K562 (cell line): ENCODE measurements around the gene KDM5A. TPM values are rescaled to one million over a fixed set of nuclear protein-coding genes. Genes with fewer than 3 reads are reported as not detected.

Source experiments
- ATAC-seq: fragments of 200-7000 bp; cut with Tn5 transposase; 3 replicates; pipeline ENCODE4 v1.9.1; 2020; ENCODE audit warnings: moderate library complexity
- BruUV-seq: library from RNA; stranded (reverse); fragments of 400-500 nt; replicated peaks from 2 replicates; lab custom pipeline; 2021; lab: Mats Ljungman, UMichigan
- CTCF ChIA-PET: fragments of 300-600 bp; formaldehyde crosslinking; extraction: SDS; loops from one replicate; lab custom pipeline; 2021; ENCODE audit warnings: low intra/inter-chr PET ratio; lab: Yijun Ruan, JAX
- POLR2A ChIA-PET: fragments of 300-600, 350-650 bp; sonication (Branson Sonifier 250); formaldehyde crosslinking; extraction: SDS; loops from one replicate; lab custom pipeline; 2021; ENCODE audit warnings: antibody characterized with exemption, inconsistent platforms; lab: Yijun Ruan, JAX
- DNase-seq, 4 experiments: peaks; one replicate each; pipeline versions ENCODE4 v3.0.0 to v3.0.0-alpha.2; 2011 to 2018; ENCODE audit warnings: low spot score in 3 of 4, mixed read lengths in 3 of 4; ENCODE audit errors: extremely low read depth in 1 of 4
- FAIRE-seq: peaks from 2 replicates; lab custom pipeline; 2011; peaks lifted over from hg19 to GRCh38; lab: Jason Lieb, UNC
- H2AFZ ChIP-seq: 2 replicates; pipeline ENCODE4 v1.6.0; 2011; ENCODE audit warnings: low read depth, low read length, control low read depth, inconsistent platforms
- H3K27ac ChIP-seq: fragments of 200-600 bp; 3 replicates; pipeline ENCODE4 v1.8.0; 2011; ENCODE audit warnings: low read depth, mild to moderate bottlenecking, control low read depth, inconsistent platforms, low read length, moderate library complexity, mixed read lengths; ENCODE audit errors: extremely low read depth
- H3K27me3 ChIP-seq, 2 experiments: fragments of 300-600 bp in 1 of 2; 2 replicates in 1 of 2; 3 replicates in 1 of 2; pipeline versions ENCODE4 v1.6.0 to v1.8.0; 2011; ENCODE audit warnings: inconsistent platforms in 2 of 2, low read length in 2 of 2, mild to moderate bottlenecking in 1 of 2, mixed read lengths in 1 of 2, moderate library complexity in 1 of 2; ENCODE audit not compliant: control insufficient read depth in 2 of 2, insufficient read depth in 2 of 2
- H3K36me3 ChIP-seq: fragments of 300-600 bp; 3 replicates; pipeline ENCODE4 v1.8.0; 2011; ENCODE audit warnings: mild to moderate bottlenecking, low read length, inconsistent platforms; ENCODE audit not compliant: control insufficient read depth, insufficient read depth
- H3K4me1 ChIP-seq, 2 experiments: fragments of 200-600 bp in 1 of 2; replicated peaks in 1 of 2; 2 replicates in 1 of 2; 3 replicates in 1 of 2; pipeline versions ENCODE4 v1.5.1 to v1.8.0; 2011; ENCODE audit warnings: inconsistent platforms in 2 of 2, low read length in 2 of 2, mild to moderate bottlenecking in 1 of 2, mixed read lengths in 1 of 2, moderate library complexity in 1 of 2; ENCODE audit not compliant: control insufficient read depth in 2 of 2, insufficient read depth in 2 of 2
- H3K4me2 ChIP-seq: 2 replicates; pipeline ENCODE4 v1.6.1; 2011; ENCODE audit warnings: low read length, control low read depth, inconsistent platforms, mixed read lengths; ENCODE audit not compliant: insufficient read depth
- H3K4me3 ChIP-seq: fragments of 200-600 bp; sonication (generic), shearing (Covaris generic); 2 replicates; pipeline ENCODE4 v1.5.1; 2016; ENCODE audit warnings: control low read depth, inconsistent platforms
- H3K79me2 ChIP-seq: fragments of 200-600 bp; 3 replicates; pipeline ENCODE4 v1.8.0; 2011; ENCODE audit warnings: low read length, inconsistent platforms; ENCODE audit not compliant: control insufficient read depth, insufficient read depth
- H3K9ac ChIP-seq, 2 experiments: 2 replicates each; pipeline versions ENCODE4 v1.6.0 to v1.6.1; 2011; ENCODE audit warnings: low read depth in 2 of 2, low read length in 2 of 2, control low read depth in 1 of 2, inconsistent platforms in 1 of 2, mild to moderate bottlenecking in 1 of 2, mixed read lengths in 1 of 2; ENCODE audit not compliant: insufficient read depth in 1 of 2
- H3K9me1 ChIP-seq: one replicate; pipeline ENCODE4 v1.6.0; 2011; ENCODE audit warnings: inconsistent platforms, mild to moderate bottlenecking, low read length, moderate library complexity; ENCODE audit not compliant: control insufficient read depth, insufficient read depth
- H3K9me3 ChIP-seq: replicated peaks from 2 replicates; pipeline ENCODE4 v1.5.1; 2011; ENCODE audit warnings: low read depth, low read length, inconsistent platforms; ENCODE audit not compliant: control insufficient read depth, insufficient read depth
- H4K20me1 ChIP-seq: replicated peaks from 2 replicates; pipeline ENCODE4 v1.6.1; 2011; ENCODE audit warnings: low read length, inconsistent platforms, mixed read lengths; ENCODE audit not compliant: control insufficient read depth, insufficient read depth
- CHCHD3 ChIP-seq: fragments of 250-450 bp; sonication (Bioruptor Pico); IDR thresholded peaks from 2 replicates; pipeline ENCODE4 v2.1.2; 2022; ENCODE audit warnings: mild to moderate bottlenecking
- HDAC6 ChIP-seq: IDR thresholded peaks from 2 replicates; pipeline ENCODE4 v1.6.1; 2012; ENCODE audit warnings: low read depth, mild to moderate bottlenecking, control low read depth, inconsistent platforms, low read length, moderate library complexity
- PHB ChIP-seq: fragments of 250-450 bp; sonication (Bioruptor Pico); IDR thresholded peaks from 2 replicates; pipeline ENCODE4 v1.5.0; 2021
- TCF7 ChIP-seq: sonication (generic); IDR thresholded peaks from 2 replicates; pipeline ENCODE4 v1.6.1; 2016; ENCODE audit warnings: antibody characterized with exemption, borderline replicate concordance
- XRCC4 ChIP-seq: IDR thresholded peaks from one replicate; pipeline ENCODE4 v1.6.1; 2011; ENCODE audit not compliant: insufficient read depth, insufficient read length; ENCODE audit errors: extremely low read depth
- WGBS: fragments of 100-300 bp; shearing (Covaris generic); methylation state at CpG from one replicate; pipeline ENCODE4 v1.1.6; 2016; ENCODE audit warnings: low coverage, mixed read lengths; ENCODE audit not compliant: insufficient coverage; ENCODE audit errors: missing lambda C conversion rate; 5-methylcytosine and 5-hydroxymethylcytosine counted together
- in situ Hi-C: fragments of 300-500 bp; cut with MboI; formaldehyde crosslinking; loops from 4 replicates; pipeline ENCODE4 v1.15.0; 2018; ENCODE audit warnings: inconsistent platforms, mixed read lengths
- intact Hi-C: fragments of 100-400 bp; cut with micrococcal nuclease; formaldehyde crosslinking; loops from 2 replicates; pipeline ENCODE4 v1.14.2; 2022
- polyA plus RNA-seq, 8 experiments: library from polyadenylated mRNA; depleted of rRNA in 4 of 8; stranded (reverse) in 5 of 8; unstranded in 3 of 8; fragments of >200 nt; fragmentation: Nextera tagmentation in 2 of 8; fragmentation: Illumina TruSeq in 1 of 8; extraction: Ambion mirVana in 2 of 8; extraction: Trizol in 1 of 8; gene quantifications; 2 replicates each; pipeline versions ENCODE4 v1.2.1 to v1.2.3, GENCODE V29; 2011 to 2014; ENCODE audit warnings: inconsistent platforms in 1 of 8, missing spikeins in 1 of 8
- total RNA-seq, 7 experiments: library from RNA; depleted of rRNA in 6 of 7; stranded (reverse); fragments of >200 nt in 6 of 7; fragmentation: Illumina TruSeq in 2 of 7; extraction: Trizol in 2 of 7; gene quantifications; 2 replicates each; pipeline versions ENCODE4 v1.2.1 to v1.2.3, GENCODE V29; 2011 to 2021; ENCODE audit warnings: low replicate concordance in 1 of 7
- TF ChIP-seq, protein P1 (sequence below): IDR thresholded peaks from 2 replicates; pipeline ENCODE4 v1.6.1; 2012; ENCODE audit warnings: low read depth, low read length, improper control_type of control experiment, borderline replicate concordance
- TF ChIP-seq, protein P2 (sequence below): IDR thresholded peaks from 2 replicates; pipeline ENCODE4 v1.6.1; 2016; ENCODE audit warnings: missing genetic modification characterization, missing compliant biosample characterization

Gene KDM5A
- total and polyA plus RNA-seq, 9 of the 15 experiments (the other 6 are each of a cell fraction or from before 2014, with no cell fraction given): 5.5 to 35.1 (median 13.1) TPM

DNA sequence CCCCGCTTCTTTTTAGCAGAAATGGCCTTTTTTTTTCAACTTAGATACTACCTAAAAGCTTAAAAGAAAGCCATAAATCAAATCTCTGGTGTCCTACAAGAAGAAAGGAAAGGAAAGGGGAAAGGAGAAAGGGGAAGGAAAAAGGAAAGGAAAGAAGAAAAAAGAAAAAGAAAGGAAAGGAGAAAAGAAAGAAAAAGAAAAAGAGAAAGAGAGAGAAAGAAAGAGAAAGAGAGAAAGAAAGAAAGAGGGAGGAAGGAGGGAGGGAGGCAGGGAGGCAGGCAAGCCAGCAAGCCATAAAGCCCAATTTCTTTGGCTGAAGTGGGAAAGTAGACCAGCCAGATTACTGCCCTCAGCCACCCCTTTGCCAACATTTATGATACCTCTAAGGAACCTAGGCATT lies 94.0 kb downstream of the KDM5A start:
- Histone ChIP-seq H3K79me2 (no peaks in the 10 kb centered on the region), H3K9me1 (no peaks in the 10 kb centered on the region), H3K4me1 (no peaks in the 10 kb centered on the region), H3K4me2 (no peak overlapping the region), H3K9ac (no peak overlapping the region), H3K36me3 (peaks cover 42% of the 10 kb centered on the region; the same call in 2 of the 3 replicates), H3K27me3 (no peaks in the 10 kb centered on the region), H3K4me3 (no peak overlapping the region), H2AFZ (no peak overlapping the region), H3K9me3 (no peaks in the 10 kb centered on the region), H3K27ac (no peak overlapping the region), H4K20me1 (no peaks in the 10 kb centered on the region)
- ChIA-PET CTCF (no interaction called here), POLR2A (no interaction called here)
- FAIRE-seq (no peak), ATAC-seq (no peak), DNase-seq (no peak)
- 71% methylated on average over 1 of the region's 1 CpG for WGBS
- TF ChIP-seq PHB: no peak
- TF ChIP-seq TCF7: no peak
- TF ChIP-seq, protein P1, sequence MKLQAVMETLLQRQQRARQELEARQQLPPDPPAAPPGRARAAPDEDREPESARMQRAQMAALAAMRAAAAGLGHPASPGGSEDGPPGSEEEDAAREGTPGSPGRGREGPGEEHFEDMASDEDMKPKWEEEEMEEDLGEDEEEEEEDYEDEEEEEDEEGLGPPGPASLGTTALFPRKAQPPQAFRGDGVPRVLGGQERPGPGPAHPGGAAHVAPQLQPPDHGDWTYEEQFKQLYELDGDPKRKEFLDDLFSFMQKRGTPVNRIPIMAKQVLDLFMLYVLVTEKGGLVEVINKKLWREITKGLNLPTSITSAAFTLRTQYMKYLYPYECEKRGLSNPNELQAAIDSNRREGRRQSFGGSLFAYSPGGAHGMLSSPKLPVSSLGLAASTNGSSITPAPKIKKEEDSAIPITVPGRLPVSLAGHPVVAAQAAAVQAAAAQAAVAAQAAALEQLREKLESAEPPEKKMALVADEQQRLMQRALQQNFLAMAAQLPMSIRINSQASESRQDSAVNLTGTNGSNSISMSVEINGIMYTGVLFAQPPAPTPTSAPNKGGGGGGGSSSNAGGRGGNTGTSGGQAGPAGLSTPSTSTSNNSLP: no peak
- TF ChIP-seq CHCHD3 (CRISPR knock-in tag): no peak
- TF ChIP-seq, protein P2, sequence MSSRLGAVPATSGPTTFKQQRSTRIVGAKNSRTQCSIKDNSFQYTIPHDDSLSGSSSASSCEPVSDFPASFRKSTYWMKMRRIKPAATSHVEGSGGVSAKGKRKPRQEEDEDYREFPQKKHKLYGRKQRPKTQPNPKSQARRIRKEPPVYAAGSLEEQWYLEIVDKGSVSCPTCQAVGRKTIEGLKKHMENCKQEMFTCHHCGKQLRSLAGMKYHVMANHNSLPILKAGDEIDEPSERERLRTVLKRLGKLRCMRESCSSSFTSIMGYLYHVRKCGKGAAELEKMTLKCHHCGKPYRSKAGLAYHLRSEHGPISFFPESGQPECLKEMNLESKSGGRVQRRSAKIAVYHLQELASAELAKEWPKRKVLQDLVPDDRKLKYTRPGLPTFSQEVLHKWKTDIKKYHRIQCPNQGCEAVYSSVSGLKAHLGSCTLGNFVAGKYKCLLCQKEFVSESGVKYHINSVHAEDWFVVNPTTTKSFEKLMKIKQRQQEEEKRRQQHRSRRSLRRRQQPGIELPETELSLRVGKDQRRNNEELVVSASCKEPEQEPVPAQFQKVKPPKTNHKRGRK (tag): peak; percentile 55; the same call in 1 of the 2 replicates
- no peak for TF ChIP-seq XRCC4
- TF ChIP-seq HDAC6: no peak
- intact Hi-C loops: no loop called here
- no TSS peak for BruUV-seq
- in situ Hi-C loops: no loop called here
